ENCODE data around the gene BCAR1. TPM values are rescaled to one million over a fixed set of nuclear protein-coding genes. Genes with fewer than 3 reads are reported as not detected.
"Not testable (repeated sequence)": the region's sequence is repeated elsewhere in the genome, so short reads cannot be mapped to it uniquely, and the experiment has no call there.

BCAR1 gene
- total and polyA plus RNA-seq, 9 donors, result 33.4 to 67.4 (median 56.5) TPM

DNA sequence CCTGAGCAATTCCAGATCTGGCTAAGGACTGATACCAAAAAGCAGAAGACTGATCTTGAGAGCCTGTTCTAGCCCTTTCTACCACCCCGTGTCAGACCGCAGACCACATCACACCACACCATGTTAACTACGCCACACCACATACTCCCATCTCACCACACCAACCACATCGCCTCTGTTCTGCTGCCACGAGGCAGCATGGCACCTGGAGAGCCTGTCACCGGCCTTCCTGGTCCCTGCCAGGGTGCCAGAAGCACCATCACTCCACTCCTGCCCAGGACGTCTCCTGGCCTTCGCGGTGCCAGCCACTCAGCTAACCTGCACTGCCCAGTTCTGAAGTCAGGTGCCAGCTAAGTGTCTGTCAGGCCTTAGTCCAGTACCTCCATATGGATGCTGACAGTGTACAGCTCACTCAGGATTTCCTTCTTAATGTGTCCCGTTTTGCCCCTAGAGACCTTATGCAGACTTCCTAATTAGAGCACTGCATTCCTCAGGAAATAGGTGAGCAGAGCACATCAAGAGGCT, 37.2 kb upstream of the BCAR1 start:
- no peak overlapping the region for H3K4me3 ChIP-seq (ENCODE audit: low read length)
- peaks cover 34% of the 10 kb centered on the region for H3K36me3 ChIP-seq (ENCODE audit: control insufficient read depth, insufficient read depth, low read length)
- peaks cover 11% of the 10 kb centered on the region for H3K4me1 ChIP-seq (ENCODE audit: control insufficient read depth, insufficient read depth, low read length)
- no peaks in the 10 kb centered on the region for H3K9me3 ChIP-seq (replicated peaks; ENCODE audit: control insufficient read depth, low read depth, low read length)
- peak overlapping the region; percentile 59 for H3K27ac ChIP-seq (ENCODE audit: low read length)
- DNase-seq, result no peak
- H3K27me3 ChIP-seq (ENCODE audit: control insufficient read depth, insufficient read depth, low read length), result no peaks in the 10 kb centered on the region
- WGBS (ENCODE audit: insufficient coverage), result 91% methylated on average over 9 of the region's 10 CpGs

- Histone ChIP-seq H3K4me3 (ENCODE audit: low read length) (no peak overlapping the region), H3K4me1 (ENCODE audit: control insufficient read depth, insufficient read depth, low read length) (peaks cover 11% of the 10 kb centered on the region), H3K9me3 (replicated peaks; ENCODE audit: control insufficient read depth, low read depth, low read length) (no peaks in the 10 kb centered on the region), H3K27me3 (ENCODE audit: control insufficient read depth, insufficient read depth, low read length) (no peaks in the 10 kb centered on the region), H3K27ac (ENCODE audit: low read length) (no peak overlapping the region), H3K36me3 (ENCODE audit: control insufficient read depth, insufficient read depth, low read length) (peaks cover 31% of the 10 kb centered on the region)
- 89% methylated on average over 5 of the region's 7 CpGs for WGBS (ENCODE audit: insufficient coverage)
- no peak for DNase-seq
These were observed 36.8 kb upstream of the BCAR1 start for GRCh38 chr16:75288181-75288580.

DNA sequence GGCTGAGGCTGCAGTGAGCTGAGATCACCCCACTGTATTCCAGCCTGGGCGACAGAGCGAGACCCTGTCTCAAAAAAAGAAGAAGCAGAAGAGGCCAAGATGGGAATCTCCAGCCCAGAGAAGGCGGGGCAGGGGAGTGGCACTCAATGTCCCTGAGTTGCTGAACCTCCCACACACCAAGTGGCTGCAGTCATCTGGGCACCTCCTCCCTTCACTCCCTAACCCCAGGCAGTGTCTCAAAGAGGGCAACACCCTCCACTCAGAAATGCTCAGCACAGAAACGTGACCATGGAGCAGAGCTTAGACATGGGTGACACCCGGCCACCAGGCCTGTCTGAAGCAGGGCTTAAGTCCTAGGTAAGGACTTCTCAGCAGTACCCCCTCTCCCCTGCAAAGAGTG, 36.3 kb upstream of the BCAR1 start:
- DNase-seq, result no peak
- H3K4me1 ChIP-seq (ENCODE audit: control insufficient read depth, insufficient read depth, low read length), result peaks cover 14% of the 10 kb centered on the region
- no peaks in the 10 kb centered on the region for H3K9me3 ChIP-seq (replicated peaks; ENCODE audit: control insufficient read depth, low read depth, low read length)
- H3K27ac ChIP-seq (ENCODE audit: low read length), result no peak overlapping the region
- no peak overlapping the region for H3K4me3 ChIP-seq (ENCODE audit: low read length)
- no peaks in the 10 kb centered on the region for H3K27me3 ChIP-seq (ENCODE audit: control insufficient read depth, insufficient read depth, low read length)
- WGBS (ENCODE audit: insufficient coverage), result 89% methylated on average over 5 of the region's 5 CpGs
- peaks cover 27% of the 10 kb centered on the region for H3K36me3 ChIP-seq (ENCODE audit: control insufficient read depth, insufficient read depth, low read length)

DNA sequence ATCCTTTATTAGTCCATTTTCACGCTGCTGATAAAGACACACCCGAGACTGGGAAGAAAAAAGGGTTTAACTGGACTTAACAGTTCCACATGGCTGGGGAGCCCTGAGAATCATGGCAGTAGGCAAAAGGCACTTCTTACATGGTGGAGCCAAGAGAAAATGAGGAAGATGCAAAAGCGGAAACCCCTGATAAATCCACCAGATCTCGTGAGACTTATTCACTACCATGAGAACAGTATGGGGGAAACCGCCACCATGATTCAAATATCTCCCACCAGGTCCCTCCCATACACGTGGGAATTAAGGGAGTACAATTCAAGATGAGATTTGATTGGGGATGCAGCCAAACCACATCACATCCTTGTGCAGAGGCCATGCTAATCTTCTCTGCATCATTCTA, 35.0 kb upstream of the BCAR1 start:
- H3K9me3 ChIP-seq (replicated peaks; ENCODE audit: control insufficient read depth, low read depth, low read length), result no peaks in the 10 kb centered on the region
- no peak overlapping the region for H3K27ac ChIP-seq (ENCODE audit: low read length)
- H3K4me3 ChIP-seq (ENCODE audit: low read length), result no peak overlapping the region
- H3K4me1 ChIP-seq (ENCODE audit: control insufficient read depth, insufficient read depth, low read length), result peaks cover 21% of the 10 kb centered on the region
- peaks cover 16% of the 10 kb centered on the region for H3K36me3 ChIP-seq (ENCODE audit: control insufficient read depth, insufficient read depth, low read length)
- no peak for DNase-seq
- no peaks in the 10 kb centered on the region for H3K27me3 ChIP-seq (ENCODE audit: control insufficient read depth, insufficient read depth, low read length)
- no CpG with 5 or more reads among the region's 6 CpGs for WGBS (ENCODE audit: insufficient coverage)

DNA sequence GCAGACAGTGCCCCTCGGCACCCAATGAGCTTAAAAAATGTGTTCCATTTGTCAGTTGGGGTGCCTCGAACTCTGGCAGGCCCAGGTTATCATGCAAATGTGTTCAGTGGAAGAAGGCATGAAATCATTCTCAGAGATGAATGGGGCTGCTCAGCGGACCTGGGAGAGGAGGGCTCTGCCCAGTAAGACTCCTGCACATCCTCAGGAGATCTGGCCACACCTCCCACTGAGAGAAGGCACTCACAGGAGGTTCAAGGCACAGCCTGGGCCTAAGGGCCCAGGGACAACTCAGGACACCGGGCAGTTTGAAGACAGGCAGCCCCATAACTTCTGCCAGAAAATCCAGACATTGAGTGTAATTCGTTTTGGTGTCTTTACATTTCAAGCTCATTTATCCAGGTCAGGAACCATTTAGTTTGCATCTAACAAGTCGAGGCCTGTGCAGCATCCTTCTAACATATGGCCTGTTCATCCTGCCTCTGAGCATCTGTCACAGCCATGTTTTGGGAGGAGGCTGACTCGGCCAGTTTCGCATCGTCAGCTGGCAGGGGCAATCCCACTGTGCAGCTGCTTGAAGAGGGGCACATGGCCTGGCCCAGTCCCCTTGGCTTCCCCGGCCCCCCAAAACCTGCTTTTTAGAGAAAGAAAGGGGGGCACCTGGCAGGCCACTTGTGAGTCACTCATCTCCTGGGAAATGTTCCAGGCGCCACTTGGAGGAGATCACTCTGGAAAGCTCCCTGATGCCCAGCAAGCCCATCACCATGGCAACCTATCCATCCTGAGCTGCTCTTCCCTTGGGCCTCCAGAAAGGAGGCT, 31.2 kb upstream of the BCAR1 start:
- Histone ChIP-seq H3K27me3 (ENCODE audit: control insufficient read depth, insufficient read depth, low read length) (no peaks in the 10 kb centered on the region), H3K36me3 (ENCODE audit: control insufficient read depth, insufficient read depth, low read length) (peaks cover 3% of the 10 kb centered on the region), H3K4me1 (ENCODE audit: control insufficient read depth, insufficient read depth, low read length) (peaks cover 25% of the 10 kb centered on the region), H3K27ac (ENCODE audit: low read length) (no peak overlapping the region), H3K4me3 (ENCODE audit: low read length) (no peak overlapping the region), H3K9me3 (replicated peaks; ENCODE audit: control insufficient read depth, low read depth, low read length) (no peaks in the 10 kb centered on the region)
- peak; percentile 36 for DNase-seq
- 74% methylated on average over 8 of the region's 11 CpGs for WGBS (ENCODE audit: insufficient coverage)

DNA sequence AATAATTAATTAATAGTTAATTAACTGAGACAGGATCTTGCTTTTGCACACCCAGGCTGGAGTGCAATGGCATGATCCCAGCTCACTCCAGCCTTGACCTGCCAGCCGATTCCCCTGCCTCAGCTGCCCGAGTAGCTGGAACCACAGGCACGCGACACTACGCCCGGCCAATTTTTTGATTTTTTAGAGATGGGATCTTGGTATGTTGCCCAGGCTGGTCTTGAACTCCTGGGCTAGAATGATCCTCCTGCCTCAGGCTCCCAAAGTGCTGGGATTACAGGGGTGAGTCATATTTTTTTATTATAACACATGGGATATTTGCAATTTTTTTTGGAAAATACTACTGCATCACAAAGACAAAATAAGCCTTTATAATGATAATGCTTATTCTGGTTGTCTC, 30.4 kb upstream of the BCAR1 start:
- H3K9me3 ChIP-seq (replicated peaks; ENCODE audit: control insufficient read depth, low read depth, low read length), result no peaks in the 10 kb centered on the region
- WGBS (ENCODE audit: insufficient coverage), result 60% methylated on average over 2 of the region's 6 CpGs
- no peaks in the 10 kb centered on the region for H3K27me3 ChIP-seq (ENCODE audit: control insufficient read depth, insufficient read depth, low read length)
- H3K4me3 ChIP-seq (ENCODE audit: low read length), result no peak overlapping the region
- H3K4me1 ChIP-seq (ENCODE audit: control insufficient read depth, insufficient read depth, low read length), result peaks cover 22% of the 10 kb centered on the region
- DNase-seq, result no peak
- H3K36me3 ChIP-seq (ENCODE audit: control insufficient read depth, insufficient read depth, low read length), result peaks cover 3% of the 10 kb centered on the region
- H3K27ac ChIP-seq (ENCODE audit: low read length), result no peak overlapping the region

GRCh38 chr16:75281009-75281408, 29.6 kb upstream of the BCAR1 start:
- WGBS (ENCODE audit: insufficient coverage), result 80% methylated on average over 2 of the region's 2 CpGs
- not testable (repeated sequence) for H3K27ac ChIP-seq (ENCODE audit: low read length); H3K36me3 ChIP-seq (ENCODE audit: control insufficient read depth, insufficient read depth, low read length); DNase-seq; H3K4me3 ChIP-seq (ENCODE audit: low read length); H3K27me3 ChIP-seq (ENCODE audit: control insufficient read depth, insufficient read depth, low read length); H3K9me3 ChIP-seq (replicated peaks; ENCODE audit: control insufficient read depth, low read depth, low read length)
- H3K4me1 ChIP-seq (ENCODE audit: control insufficient read depth, insufficient read depth, low read length), result peaks cover 22% of the 10 kb centered on the region

DNA sequence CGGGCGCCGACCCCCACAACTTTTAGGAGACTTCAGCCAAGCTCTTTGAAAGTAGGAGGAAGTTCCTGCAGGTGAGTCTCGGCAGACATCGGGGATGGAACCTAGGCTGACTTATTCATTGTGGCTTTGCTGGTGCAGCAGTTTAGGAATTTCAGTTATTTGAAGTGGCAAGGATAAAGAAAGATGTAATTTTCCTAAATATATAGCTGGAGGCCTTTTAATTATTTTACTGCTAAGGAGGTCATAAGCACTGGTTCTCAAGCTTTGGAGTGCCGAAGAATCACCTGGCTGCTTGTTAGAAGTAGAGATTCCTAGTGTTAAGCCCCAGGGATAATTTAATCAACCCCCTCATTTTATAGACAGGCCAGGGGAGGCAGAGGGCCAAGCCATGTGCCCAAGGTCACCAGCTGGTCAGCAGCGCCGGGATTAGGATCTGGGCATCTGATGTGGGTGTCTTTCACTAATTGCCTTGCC, 28.9 kb upstream of the BCAR1 start:
- 100% methylated on average over 2 of the region's 8 CpGs for WGBS (ENCODE audit: insufficient coverage)
- Histone ChIP-seq H3K36me3 (ENCODE audit: control insufficient read depth, insufficient read depth, low read length) (peaks cover 3% of the 10 kb centered on the region), H3K27ac (ENCODE audit: low read length) (no peak overlapping the region), H3K27me3 (ENCODE audit: control insufficient read depth, insufficient read depth, low read length) (no peaks in the 10 kb centered on the region), H3K9me3 (replicated peaks; ENCODE audit: control insufficient read depth, low read depth, low read length) (no peaks in the 10 kb centered on the region), H3K4me1 (ENCODE audit: control insufficient read depth, insufficient read depth, low read length) (peaks cover 22% of the 10 kb centered on the region), H3K4me3 (ENCODE audit: low read length) (no peak overlapping the region)
- DNase-seq, result peak; percentile 31

- 24% methylated on average over 9 of the region's 10 CpGs for WGBS (ENCODE audit: insufficient coverage)
- H3K9me3 ChIP-seq (replicated peaks; ENCODE audit: control insufficient read depth, low read depth, low read length), result no peaks in the 10 kb centered on the region
- H3K27ac ChIP-seq (ENCODE audit: low read length), result no peak overlapping the region
- peak; percentile 27 for DNase-seq
- peaks cover 3% of the 10 kb centered on the region for H3K36me3 ChIP-seq (ENCODE audit: control insufficient read depth, insufficient read depth, low read length)
- H3K4me1 ChIP-seq (ENCODE audit: control insufficient read depth, insufficient read depth, low read length), result peaks cover 22% of the 10 kb centered on the region
- no peaks in the 10 kb centered on the region for H3K27me3 ChIP-seq (ENCODE audit: control insufficient read depth, insufficient read depth, low read length)
- H3K4me3 ChIP-seq (ENCODE audit: low read length), result no peak overlapping the region
These were observed 27.9 kb upstream of the BCAR1 start for GRCh38 chr16:75279305-75279704.

GRCh38 chr16:75273054-75273925, 21.9 kb upstream of the BCAR1 start:
- Histone ChIP-seq H3K4me1 (ENCODE audit: control insufficient read depth, insufficient read depth, low read length) (peaks cover 22% of the 10 kb centered on the region), H3K27me3 (ENCODE audit: control insufficient read depth, insufficient read depth, low read length) (no peaks in the 10 kb centered on the region), H3K4me3 (ENCODE audit: low read length) (no peak overlapping the region), H3K36me3 (ENCODE audit: control insufficient read depth, insufficient read depth, low read length) (no peaks in the 10 kb centered on the region), H3K9me3 (replicated peaks; ENCODE audit: control insufficient read depth, low read depth, low read length) (no peaks in the 10 kb centered on the region), H3K27ac (ENCODE audit: low read length) (no peak overlapping the region)
- no peak for DNase-seq
- 75% methylated on average over 15 of the region's 23 CpGs for WGBS (ENCODE audit: insufficient coverage)

All from muscle of leg (tissue), 11 donors.